ENCODE data around the gene SLC2A1.
A peak's percentile ranks its signal among the peaks of the same experiment; 100 is the strongest.

The SLC2A1 gene

GRCh38 chr1:42924851-42925760 lies 33.6 kb downstream of the SLC2A1 start:
- DNase-seq (ENCODE audit: low spot score) (no peak), ATAC-seq (ENCODE audit: low read depth) (no peak; the same call in 2 of the 3 replicates)
- peak overlapping the region; percentile 99 for H3K27ac ChIP-seq (ENCODE audit: poor library complexity, severe bottlenecking)
- no peaks in the 10 kb centered on the region for H3K9me3 ChIP-seq (ENCODE audit: severe bottlenecking)
- peaks cover 13% of the 10 kb centered on the region for H3K4me1 ChIP-seq (ENCODE audit: insufficient read depth, poor library complexity, severe bottlenecking)
- H3K36me3 ChIP-seq (ENCODE audit: low read depth) = peaks cover 50% of the 10 kb centered on the region
- H3K27me3 ChIP-seq (ENCODE audit: insufficient read depth, poor library complexity, severe bottlenecking) = no peaks in the 10 kb centered on the region
- H3K4me3 ChIP-seq (ENCODE audit: severe bottlenecking) = peak overlapping the region; percentile 46
- TF ChIP-seq CTCF (IDR thresholded peaks at IDR 0.05; ENCODE audit: poor library complexity, severe bottlenecking) = no peak

GRCh38 chr1:42924082-42924850 lies 34.4 kb downstream of the SLC2A1 start:
- H3K4me1 ChIP-seq (ENCODE audit: insufficient read depth, poor library complexity, severe bottlenecking) = peaks cover 13% of the 10 kb centered on the region
- DNase-seq (ENCODE audit: low spot score) (peak; percentile 91), ATAC-seq (ENCODE audit: low read depth) (peak; percentile 80)
- peak overlapping the region; percentile 99 for H3K27ac ChIP-seq (ENCODE audit: poor library complexity, severe bottlenecking)
- H3K27me3 ChIP-seq (ENCODE audit: insufficient read depth, poor library complexity, severe bottlenecking) = no peaks in the 10 kb centered on the region
- peaks cover 42% of the 10 kb centered on the region for H3K36me3 ChIP-seq (ENCODE audit: low read depth)
- H3K9me3 ChIP-seq (ENCODE audit: severe bottlenecking) = no peaks in the 10 kb centered on the region
- H3K4me3 ChIP-seq (ENCODE audit: severe bottlenecking) = peak overlapping the region; percentile 46
- TF ChIP-seq CTCF (IDR thresholded peaks at IDR 0.05; ENCODE audit: poor library complexity, severe bottlenecking) = no peak

DNA sequence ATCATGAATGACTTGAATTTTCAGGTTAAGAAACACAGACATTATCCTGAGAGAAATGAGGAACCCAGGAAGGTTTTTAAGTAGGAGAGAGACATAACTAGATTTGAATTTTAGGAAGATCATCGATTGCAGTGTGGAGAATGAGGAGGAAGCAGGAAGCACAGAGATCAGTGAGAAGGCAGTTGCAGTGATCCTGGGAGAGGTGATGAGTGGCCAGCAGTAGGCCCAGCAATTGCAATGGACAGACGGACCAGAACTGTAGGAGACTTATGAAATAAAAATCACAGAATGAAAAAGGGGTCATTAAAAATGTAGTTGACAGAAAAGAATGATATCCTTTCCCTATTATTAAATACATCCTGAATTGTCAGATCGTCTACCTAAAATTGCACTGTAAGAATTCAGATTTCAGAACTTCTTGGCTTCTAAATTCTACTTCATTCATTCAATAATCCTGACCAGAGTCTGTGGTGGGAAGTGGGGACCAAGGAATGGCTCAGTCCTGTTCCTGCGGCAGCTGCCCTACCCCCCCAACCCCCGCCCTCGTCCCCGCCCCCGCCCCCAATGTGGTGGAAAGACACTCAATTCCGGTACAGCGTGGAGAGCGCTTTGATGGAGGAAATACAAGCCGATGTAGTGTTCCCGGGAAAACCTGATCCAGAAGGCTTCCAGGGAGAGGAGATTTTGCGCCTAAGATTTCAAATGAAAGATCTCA lies 35.1 kb downstream of the SLC2A1 start:
- peaks cover 13% of the 10 kb centered on the region for H3K4me1 ChIP-seq (ENCODE audit: insufficient read depth, poor library complexity, severe bottlenecking)
- no peak for ATAC-seq (ENCODE audit: low read depth)
- DNase-seq (ENCODE audit: low spot score) = no peak
- no peaks in the 10 kb centered on the region for H3K9me3 ChIP-seq (ENCODE audit: severe bottlenecking)
- H3K27me3 ChIP-seq (ENCODE audit: insufficient read depth, poor library complexity, severe bottlenecking) = no peaks in the 10 kb centered on the region
- peaks cover 35% of the 10 kb centered on the region for H3K36me3 ChIP-seq (ENCODE audit: low read depth)
- no peak for TF ChIP-seq CTCF (IDR thresholded peaks at IDR 0.05; ENCODE audit: poor library complexity, severe bottlenecking)
- peak overlapping the region; percentile 99 for H3K27ac ChIP-seq (ENCODE audit: poor library complexity, severe bottlenecking)
- H3K4me3 ChIP-seq (ENCODE audit: severe bottlenecking) = peak overlapping the region; percentile 46

GRCh38 chr1:42922687-42923366 lies 35.8 kb downstream of the SLC2A1 start:
- Histone ChIP-seq H3K4me3 (ENCODE audit: severe bottlenecking) (no peak overlapping the region), H3K27ac (ENCODE audit: poor library complexity, severe bottlenecking) (peak overlapping the region; percentile 99), H3K4me1 (ENCODE audit: insufficient read depth, poor library complexity, severe bottlenecking) (peaks cover 8% of the 10 kb centered on the region), H3K27me3 (ENCODE audit: insufficient read depth, poor library complexity, severe bottlenecking) (no peaks in the 10 kb centered on the region), H3K36me3 (ENCODE audit: low read depth) (peaks cover 28% of the 10 kb centered on the region), H3K9me3 (ENCODE audit: severe bottlenecking) (no peaks in the 10 kb centered on the region)
- peak; percentile 57 for ATAC-seq (ENCODE audit: low read depth)
- peak; percentile 95 for TF ChIP-seq CTCF (IDR thresholded peaks at IDR 0.05; ENCODE audit: poor library complexity, severe bottlenecking)
- DNase-seq (ENCODE audit: low spot score) = no peak

All from RWPE2 (cell line).